ENCODE data around the gene PPP1R27. TPM values are rescaled to one million over a fixed set of nuclear protein-coding genes. Genes with fewer than 3 reads are reported as not detected.

PPP1R27 gene
- total and polyA plus RNA-seq, 9 donors: 14.6 to 57.4 (median 31.1) TPM

DNA sequence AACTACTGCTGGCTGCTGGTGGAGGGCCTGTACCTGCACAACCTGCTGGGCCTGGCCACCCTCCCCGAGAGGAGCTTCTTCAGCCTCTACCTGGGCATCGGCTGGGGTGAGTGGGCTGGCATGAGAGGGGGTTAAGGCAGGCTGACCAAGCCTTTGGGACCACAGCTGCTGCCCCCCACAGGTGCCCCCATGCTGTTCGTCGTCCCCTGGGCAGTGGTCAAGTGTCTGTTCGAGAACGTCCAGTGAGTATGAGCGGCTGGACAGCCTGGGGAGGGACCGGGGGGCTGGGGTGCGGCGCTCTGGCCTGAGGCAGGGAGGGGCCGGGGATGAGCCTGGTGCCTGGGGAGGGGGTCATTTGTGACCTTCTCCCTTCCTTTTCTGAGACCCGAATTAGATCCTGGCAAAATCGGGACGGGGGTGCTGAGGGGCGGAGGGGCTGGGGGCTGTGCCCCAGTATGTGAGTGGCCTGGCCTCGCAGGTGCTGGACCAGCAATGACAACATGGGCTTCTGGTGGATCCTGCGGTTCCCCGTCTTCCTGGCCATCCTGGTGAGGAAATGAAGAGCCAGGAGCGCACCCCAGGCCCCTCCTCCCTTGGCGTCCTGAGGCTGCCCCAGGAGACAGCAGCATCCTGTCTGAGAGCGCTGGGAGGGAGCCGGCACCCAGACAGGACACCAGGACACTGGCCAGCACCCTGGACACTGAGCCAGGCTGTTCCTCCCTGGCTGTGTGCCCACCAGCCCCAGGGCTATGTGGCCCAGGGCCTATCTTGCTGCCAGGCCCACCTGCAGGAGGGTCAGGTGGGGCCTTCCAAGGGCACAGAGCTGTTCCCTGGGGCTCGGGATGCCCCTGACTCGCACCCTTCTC lies 22.9 kb downstream of the PPP1R27 start:
- no peaks in the 10 kb centered on the region for H3K9me3 ChIP-seq (replicated peaks; ENCODE audit: control insufficient read depth, low read depth, low read length)
- H3K27ac ChIP-seq (ENCODE audit: low read length): no peak overlapping the region
- H3K4me1 ChIP-seq (ENCODE audit: control insufficient read depth, insufficient read depth, low read length): no peaks in the 10 kb centered on the region
- H3K4me3 ChIP-seq (ENCODE audit: low read length): no peak overlapping the region
- DNase-seq: no peak
- peaks cover 34% of the 10 kb centered on the region for H3K27me3 ChIP-seq (ENCODE audit: control insufficient read depth, insufficient read depth, low read length)
- WGBS (ENCODE audit: insufficient coverage): 74% methylated on average over 15 of the region's 24 CpGs
- no peaks in the 10 kb centered on the region for H3K36me3 ChIP-seq (ENCODE audit: control insufficient read depth, insufficient read depth, low read length)

DNA sequence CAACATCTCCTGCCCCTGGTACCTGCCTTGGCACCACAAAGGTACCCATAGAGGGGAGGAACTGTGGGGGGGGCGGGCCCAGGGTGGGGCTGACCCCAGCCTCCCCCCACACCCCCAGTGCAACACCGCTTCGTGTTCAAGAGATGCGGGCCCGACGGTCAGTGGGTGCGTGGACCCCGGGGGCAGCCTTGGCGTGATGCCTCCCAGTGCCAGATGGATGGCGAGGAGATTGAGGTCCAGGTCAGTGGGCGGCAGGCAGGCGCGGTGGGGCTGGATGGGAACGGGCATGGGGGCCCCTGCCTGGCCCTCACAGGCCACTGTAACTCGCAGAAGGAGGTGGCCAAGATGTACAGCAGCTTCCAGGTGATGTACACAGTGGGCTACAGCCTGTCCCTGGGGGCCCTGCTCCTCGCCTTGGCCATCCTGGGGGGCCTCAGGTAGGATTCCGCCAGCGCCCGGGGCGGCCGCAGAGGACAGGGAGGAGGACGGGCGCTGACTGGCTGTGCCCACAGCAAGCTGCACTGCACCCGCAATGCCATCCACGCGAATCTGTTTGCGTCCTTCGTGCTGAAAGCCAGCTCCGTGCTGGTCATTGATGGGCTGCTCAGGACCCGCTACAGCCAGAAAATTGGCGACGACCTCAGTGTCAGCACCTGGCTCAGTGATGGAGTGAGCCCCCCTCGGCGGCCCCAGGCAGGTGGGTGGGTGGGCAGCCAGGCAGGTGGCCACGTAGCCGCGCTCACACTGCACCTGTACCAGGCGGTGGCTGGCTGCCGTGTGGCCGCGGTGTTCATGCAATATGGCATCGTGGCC lies 23.8 kb downstream of the PPP1R27 start:
- no peak overlapping the region for H3K27ac ChIP-seq (ENCODE audit: low read length)
- DNase-seq: no peak
- 83% methylated on average over 39 of the region's 42 CpGs for WGBS (ENCODE audit: insufficient coverage)
- no peak overlapping the region for H3K4me3 ChIP-seq (ENCODE audit: low read length)
- H3K4me1 ChIP-seq (ENCODE audit: control insufficient read depth, insufficient read depth, low read length): no peaks in the 10 kb centered on the region
- H3K36me3 ChIP-seq (ENCODE audit: control insufficient read depth, insufficient read depth, low read length): no peaks in the 10 kb centered on the region
- peaks cover 40% of the 10 kb centered on the region for H3K27me3 ChIP-seq (ENCODE audit: control insufficient read depth, insufficient read depth, low read length)
- no peaks in the 10 kb centered on the region for H3K9me3 ChIP-seq (replicated peaks; ENCODE audit: control insufficient read depth, low read depth, low read length)

DNA sequence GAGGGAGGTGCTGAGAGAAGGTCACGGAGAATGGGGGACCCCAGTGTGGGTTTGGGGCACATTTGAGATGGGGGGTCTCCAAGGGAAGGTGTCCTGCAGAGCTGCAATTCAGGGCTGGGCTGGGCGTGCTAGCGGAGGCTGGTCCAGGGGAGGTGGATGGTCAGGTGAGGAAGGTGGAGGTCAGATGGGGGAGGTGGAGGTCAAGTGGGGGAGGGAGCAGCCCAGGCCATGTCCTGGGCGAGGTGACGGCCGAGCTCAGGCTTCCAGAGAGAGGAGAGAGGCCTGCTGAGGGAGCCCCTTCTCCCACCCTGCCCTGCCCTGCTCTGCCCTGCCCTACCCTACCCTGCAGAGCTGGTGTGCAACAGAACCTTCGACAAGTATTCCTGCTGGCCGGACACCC lies 24.4 kb downstream of the PPP1R27 start:
- no peaks in the 10 kb centered on the region for H3K4me1 ChIP-seq (ENCODE audit: control insufficient read depth, insufficient read depth, low read length)
- H3K36me3 ChIP-seq (ENCODE audit: control insufficient read depth, insufficient read depth, low read length): no peaks in the 10 kb centered on the region
- WGBS (ENCODE audit: insufficient coverage): 75% methylated on average over 6 of the region's 8 CpGs
- no peaks in the 10 kb centered on the region for H3K9me3 ChIP-seq (replicated peaks; ENCODE audit: control insufficient read depth, low read depth, low read length)
- peaks cover 44% of the 10 kb centered on the region for H3K27me3 ChIP-seq (ENCODE audit: control insufficient read depth, insufficient read depth, low read length)
- no peak for DNase-seq
- no peak overlapping the region for H3K27ac ChIP-seq (ENCODE audit: low read length)
- H3K4me3 ChIP-seq (ENCODE audit: low read length): no peak overlapping the region

DNA sequence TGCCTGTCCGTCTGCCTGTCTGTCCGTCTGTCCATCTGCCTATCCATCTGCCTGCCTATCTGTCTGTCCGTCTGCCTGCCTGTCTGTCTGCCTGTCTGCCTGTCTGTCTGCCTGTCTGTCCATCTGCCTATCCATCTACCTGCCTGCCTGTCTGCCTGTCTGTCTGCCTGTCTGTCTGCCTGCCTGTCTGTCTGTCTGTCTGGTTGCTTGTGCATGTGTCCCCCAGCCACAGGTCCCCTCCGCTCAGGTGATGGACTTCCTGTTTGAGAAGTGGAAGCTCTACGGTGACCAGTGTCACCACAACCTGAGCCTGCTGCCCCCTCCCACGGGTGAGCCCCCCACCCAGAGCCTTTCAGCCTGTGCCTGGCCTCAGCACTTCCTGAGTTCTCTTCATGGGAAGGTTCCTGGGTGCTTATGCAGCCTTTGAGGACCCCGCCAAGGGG lies 25.3 kb downstream of the PPP1R27 start:
- Histone ChIP-seq H3K4me1 (ENCODE audit: control insufficient read depth, insufficient read depth, low read length) (peaks cover 4% of the 10 kb centered on the region), H3K36me3 (ENCODE audit: control insufficient read depth, insufficient read depth, low read length) (no peaks in the 10 kb centered on the region), H3K27me3 (ENCODE audit: control insufficient read depth, insufficient read depth, low read length) (peaks cover 53% of the 10 kb centered on the region), H3K27ac (ENCODE audit: low read length) (no peak overlapping the region), H3K4me3 (ENCODE audit: low read length) (no peak overlapping the region), H3K9me3 (replicated peaks; ENCODE audit: control insufficient read depth, low read depth, low read length) (no peaks in the 10 kb centered on the region)
- WGBS (ENCODE audit: insufficient coverage): 82% methylated on average over 7 of the region's 7 CpGs
- no peak for DNase-seq

DNA sequence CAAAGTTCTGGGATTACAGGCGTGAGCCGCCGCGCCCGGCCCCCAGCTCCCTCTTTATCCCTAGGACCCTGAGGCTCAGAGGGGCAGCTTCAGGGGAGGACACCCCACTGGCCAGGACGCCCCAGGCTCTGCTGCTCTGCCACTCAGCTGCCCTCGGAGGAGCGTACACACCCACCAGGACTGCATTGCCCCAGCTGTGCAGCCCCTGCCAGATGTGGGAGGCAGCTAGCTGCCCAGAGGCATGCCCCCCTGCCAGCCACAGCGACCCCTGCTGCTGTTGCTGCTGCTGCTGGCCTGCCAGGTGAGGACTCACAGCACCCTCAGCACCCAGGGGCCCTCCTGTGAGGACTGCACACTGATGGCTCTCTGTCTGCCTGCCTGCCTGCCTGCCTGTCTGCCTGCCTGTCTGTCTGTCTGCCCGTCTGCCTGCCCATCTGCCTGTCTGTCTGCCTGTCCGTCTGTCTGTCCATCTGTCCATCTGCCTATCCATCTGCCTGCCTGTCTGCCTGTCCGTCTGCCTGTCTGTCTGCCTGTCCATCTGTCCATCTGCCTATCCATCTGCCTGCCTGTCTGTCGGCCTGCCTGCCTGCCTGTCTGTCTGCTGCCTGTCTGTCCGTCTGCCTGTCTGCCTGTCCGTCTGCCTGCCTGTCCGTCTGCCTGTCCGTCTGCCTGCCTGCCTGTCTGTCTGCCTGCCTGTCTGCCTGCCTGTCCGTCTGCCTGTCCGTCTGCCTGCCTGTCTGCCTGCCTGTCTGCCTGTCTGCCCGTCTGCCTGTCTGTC lies 25.9 kb downstream of the PPP1R27 start:
- H3K27me3 ChIP-seq (ENCODE audit: control insufficient read depth, insufficient read depth, low read length): peaks cover 57% of the 10 kb centered on the region
- no peak for DNase-seq
- no peak overlapping the region for H3K4me3 ChIP-seq (ENCODE audit: low read length)
- H3K27ac ChIP-seq (ENCODE audit: low read length): no peak overlapping the region
- 71% methylated on average over 20 of the region's 20 CpGs for WGBS (ENCODE audit: insufficient coverage)
- no peaks in the 10 kb centered on the region for H3K36me3 ChIP-seq (ENCODE audit: control insufficient read depth, insufficient read depth, low read length)
- H3K9me3 ChIP-seq (replicated peaks; ENCODE audit: control insufficient read depth, low read depth, low read length): no peaks in the 10 kb centered on the region
- peaks cover 4% of the 10 kb centered on the region for H3K4me1 ChIP-seq (ENCODE audit: control insufficient read depth, insufficient read depth, low read length)

DNA sequence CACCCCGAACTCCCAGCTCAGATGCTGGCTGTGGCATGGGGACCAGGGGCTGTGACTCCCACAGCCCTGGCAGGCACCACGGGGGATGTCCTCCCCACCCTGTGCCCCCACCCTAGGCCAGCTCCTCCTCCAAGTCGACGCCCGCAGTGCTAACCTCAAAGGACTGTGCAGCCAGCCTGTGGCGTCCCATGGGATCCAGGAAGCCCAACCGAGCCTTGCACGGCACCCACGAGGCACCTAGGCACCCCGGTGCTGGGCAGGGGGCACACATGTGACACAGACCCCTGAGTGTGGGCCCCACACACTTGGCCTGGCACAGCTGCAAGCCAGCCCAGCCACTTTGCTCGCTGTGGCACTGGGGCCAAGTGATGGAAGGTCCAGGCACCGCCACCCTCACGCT lies 27.0 kb downstream of the PPP1R27 start:
- WGBS (ENCODE audit: insufficient coverage): 67% methylated on average over 11 of the region's 13 CpGs
- H3K4me3 ChIP-seq (ENCODE audit: low read length): no peak overlapping the region
- peaks cover 67% of the 10 kb centered on the region for H3K27me3 ChIP-seq (ENCODE audit: control insufficient read depth, insufficient read depth, low read length)

DNA sequence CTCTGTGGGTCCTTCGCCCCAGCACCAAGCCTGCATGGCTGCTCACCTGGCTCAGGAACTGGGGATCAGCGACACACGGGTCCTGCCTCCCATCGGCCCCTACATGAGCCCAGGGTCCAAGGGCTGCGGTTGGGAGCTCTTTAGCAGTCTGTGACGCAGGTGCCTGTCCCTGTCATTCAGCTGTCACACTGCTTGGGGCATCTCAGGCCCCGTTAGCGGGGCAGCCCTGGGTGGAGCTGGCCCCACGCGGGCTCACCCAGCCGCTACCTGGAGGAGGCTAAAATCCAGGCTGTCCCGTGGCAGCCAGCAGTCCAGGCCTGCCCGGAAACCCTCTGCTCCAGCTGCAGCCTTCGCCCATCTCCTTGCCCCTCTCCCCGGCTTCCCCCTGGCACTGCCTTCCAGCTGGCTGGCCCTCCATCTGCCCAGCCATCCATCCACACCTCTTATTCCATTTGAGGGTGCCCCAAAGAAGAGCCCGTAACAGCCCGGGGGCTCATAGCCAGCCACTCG lies 27.6 kb downstream of the PPP1R27 start:
- H3K4me3 ChIP-seq (ENCODE audit: low read length): no peak overlapping the region
- no peaks in the 10 kb centered on the region for H3K36me3 ChIP-seq (ENCODE audit: control insufficient read depth, insufficient read depth, low read length)
- H3K27me3 ChIP-seq (ENCODE audit: control insufficient read depth, insufficient read depth, low read length): peaks cover 73% of the 10 kb centered on the region
- no peak overlapping the region for H3K27ac ChIP-seq (ENCODE audit: low read length)
- 54% methylated on average over 18 of the region's 18 CpGs for WGBS (ENCODE audit: insufficient coverage)
- H3K9me3 ChIP-seq (replicated peaks; ENCODE audit: control insufficient read depth, low read depth, low read length): no peaks in the 10 kb centered on the region
- peaks cover 9% of the 10 kb centered on the region for H3K4me1 ChIP-seq (ENCODE audit: control insufficient read depth, insufficient read depth, low read length)
- DNase-seq: no peak

More for the DNA sequence above, 27.0 kb downstream of the PPP1R27 start:
- Histone ChIP-seq H3K4me1 (ENCODE audit: control insufficient read depth, insufficient read depth, low read length) (peaks cover 9% of the 10 kb centered on the region), H3K9me3 (replicated peaks; ENCODE audit: control insufficient read depth, low read depth, low read length) (no peaks in the 10 kb centered on the region), H3K27ac (ENCODE audit: low read length) (no peak overlapping the region), H3K36me3 (ENCODE audit: control insufficient read depth, insufficient read depth, low read length) (no peaks in the 10 kb centered on the region)
- no peak for DNase-seq

DNA sequence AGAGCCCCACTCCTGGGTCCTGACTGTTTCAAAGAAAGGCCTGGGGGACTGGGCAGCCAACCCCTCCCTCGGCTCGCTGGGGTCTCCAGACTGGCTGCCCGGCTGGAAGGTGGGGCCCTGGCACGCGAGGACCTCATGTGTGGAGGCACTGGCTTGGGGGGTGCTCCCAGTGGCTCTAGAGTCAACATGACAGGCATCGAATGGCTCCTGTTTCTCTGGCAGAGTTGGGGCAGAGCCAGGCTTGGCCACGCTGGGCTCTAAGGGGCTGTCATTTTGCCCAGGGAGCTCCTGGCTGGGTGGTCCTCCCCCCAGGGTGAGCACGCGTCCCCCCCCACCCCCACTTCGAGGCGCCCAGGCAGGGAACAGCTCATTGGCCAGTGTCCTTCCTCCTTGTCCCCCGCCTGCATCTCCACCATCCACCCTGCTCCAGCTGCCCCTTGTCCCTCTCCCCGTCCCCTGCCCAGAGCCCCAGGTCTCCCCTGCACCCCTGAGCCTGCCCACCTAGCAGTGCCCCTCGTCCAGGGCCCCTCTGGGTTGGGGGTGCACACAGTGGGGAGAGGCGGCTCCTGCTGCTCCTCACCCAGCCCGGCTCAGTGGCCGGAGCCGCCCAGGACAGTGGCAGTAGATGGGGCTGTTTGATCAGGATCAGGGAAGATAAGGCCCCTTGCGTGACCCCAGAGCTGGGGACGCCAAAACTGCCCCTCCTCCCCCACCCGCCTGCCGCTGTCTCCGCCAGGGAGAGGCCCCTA lies 28.2 kb downstream of the PPP1R27 start:
- H3K4me1 ChIP-seq (ENCODE audit: control insufficient read depth, insufficient read depth, low read length): peaks cover 9% of the 10 kb centered on the region
- H3K9me3 ChIP-seq (replicated peaks; ENCODE audit: control insufficient read depth, low read depth, low read length): no peaks in the 10 kb centered on the region
- H3K27me3 ChIP-seq (ENCODE audit: control insufficient read depth, insufficient read depth, low read length): peaks cover 79% of the 10 kb centered on the region
- no peak for DNase-seq
- H3K36me3 ChIP-seq (ENCODE audit: control insufficient read depth, insufficient read depth, low read length): no peaks in the 10 kb centered on the region
- no peak overlapping the region for H3K27ac ChIP-seq (ENCODE audit: low read length)
- WGBS (ENCODE audit: insufficient coverage): 23% methylated on average over 16 of the region's 23 CpGs
- no peak overlapping the region for H3K4me3 ChIP-seq (ENCODE audit: low read length)

DNA sequence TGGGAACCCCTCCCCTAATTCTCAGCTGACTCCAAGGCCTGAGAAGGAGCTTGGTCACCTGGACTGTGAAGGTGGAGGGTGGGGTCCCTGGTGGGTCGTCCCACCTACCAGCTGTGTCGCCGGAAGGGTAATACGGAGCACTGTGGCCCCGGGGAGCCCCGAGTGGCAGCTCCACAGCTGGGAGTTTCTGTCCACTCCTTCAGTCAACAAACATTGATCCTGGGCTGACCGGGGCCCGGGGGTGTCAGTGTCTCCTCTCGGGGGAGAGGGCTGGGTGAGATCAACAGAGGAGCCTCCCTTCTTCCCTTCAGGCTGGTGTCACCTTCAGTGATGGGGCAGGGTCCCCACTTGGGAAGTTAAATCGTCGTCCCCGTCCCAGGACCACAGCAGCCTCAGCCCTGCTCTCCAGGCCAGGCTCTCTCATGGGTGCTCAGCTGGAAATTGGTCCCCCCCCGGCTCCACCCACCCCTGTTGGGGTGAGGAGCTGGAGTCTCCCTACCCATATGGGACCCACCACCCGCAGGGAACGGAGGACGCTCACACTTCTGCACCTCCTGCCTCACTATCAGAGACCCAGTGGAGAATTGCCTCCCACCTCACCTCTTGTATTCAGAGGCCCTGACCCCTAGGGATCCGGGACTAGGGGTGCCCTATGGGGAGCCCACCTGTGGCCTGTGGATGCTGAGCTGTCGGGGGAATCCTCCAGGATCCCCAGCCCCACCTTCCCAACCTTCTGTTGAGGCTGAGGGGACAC lies 29.0 kb downstream of the PPP1R27 start:
- no peak for DNase-seq
- 82% methylated on average over 8 of the region's 18 CpGs for WGBS (ENCODE audit: insufficient coverage)
- H3K27me3 ChIP-seq (ENCODE audit: control insufficient read depth, insufficient read depth, low read length): peaks cover 87% of the 10 kb centered on the region

More for the DNA sequence above, 29.0 kb downstream of the PPP1R27 start:
- Histone ChIP-seq H3K36me3 (ENCODE audit: control insufficient read depth, insufficient read depth, low read length) (no peaks in the 10 kb centered on the region), H3K9me3 (replicated peaks; ENCODE audit: control insufficient read depth, low read depth, low read length) (no peaks in the 10 kb centered on the region), H3K4me1 (ENCODE audit: control insufficient read depth, insufficient read depth, low read length) (peaks cover 9% of the 10 kb centered on the region), H3K4me3 (ENCODE audit: low read length) (no peak overlapping the region), H3K27ac (ENCODE audit: low read length) (no peak overlapping the region)
